GM23248 (cell line): Measurements from ENCODE around the gene PIEZO1.

Experiments used
- EZH2 ChIP-seq: fragments of 200-600 bp; sonication (generic); IDR thresholded peaks from 2 replicates; pipeline ENCODE4 v1.6.1; 2018; ENCODE audit warnings: antibody characterized with exemption, mild to moderate bottlenecking; ENCODE audit not compliant: insufficient read depth, poor library complexity, severe bottlenecking
- EZH2phosphoT487 ChIP-seq: fragments of 200-600 bp; sonication (generic); IDR thresholded peaks from 2 replicates; pipeline ENCODE4 v1.6.1; 2018; ENCODE audit warnings: antibody characterized with exemption, moderate library complexity, mild to moderate bottlenecking, low read depth; ENCODE audit not compliant: insufficient read depth

DNA sequence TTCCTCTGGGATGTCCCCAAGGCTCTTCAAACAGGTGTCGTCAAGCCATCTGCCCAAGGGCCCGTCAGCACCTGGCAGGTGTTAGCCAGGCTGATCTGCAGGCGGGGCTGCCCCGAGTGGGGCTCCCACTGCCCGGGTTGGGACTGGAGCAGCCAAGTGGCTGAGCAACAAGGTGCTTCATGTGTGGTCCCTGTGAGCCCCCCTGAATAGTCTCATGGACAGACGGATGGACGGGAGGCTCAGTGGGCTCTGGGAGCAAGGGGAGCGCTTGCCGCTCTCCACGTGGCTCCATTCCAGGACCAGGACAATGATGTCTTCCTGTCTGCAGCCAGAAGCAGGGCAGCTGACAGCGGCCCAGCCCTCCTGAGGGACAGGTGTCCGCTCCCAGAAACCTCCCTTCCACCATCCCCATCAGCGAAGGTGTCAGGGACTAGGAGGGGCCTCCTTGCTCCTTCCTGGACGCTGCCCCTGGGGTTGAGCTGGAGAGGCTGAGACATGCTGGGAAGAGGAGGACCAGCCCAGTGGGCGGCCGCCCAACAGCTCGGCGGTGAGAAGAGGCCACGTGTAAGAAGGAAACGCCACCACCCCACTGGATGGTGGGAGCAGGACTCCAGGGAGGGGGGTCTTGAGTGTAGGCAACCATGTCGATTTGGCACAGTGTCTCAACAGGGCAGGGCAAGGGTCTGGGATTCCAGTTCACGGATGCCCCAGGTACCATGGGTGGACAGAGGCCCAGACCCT, 108.3 kb downstream of the PIEZO1 start:
- TF ChIP-seq EZH2 (no peak), EZH2phosphoT487 (no peak)
